Measurements from ENCODE around the gene COCH.
A peak's percentile ranks its signal among the peaks of the same experiment; 100 is the strongest.

Gene COCH

DNA sequence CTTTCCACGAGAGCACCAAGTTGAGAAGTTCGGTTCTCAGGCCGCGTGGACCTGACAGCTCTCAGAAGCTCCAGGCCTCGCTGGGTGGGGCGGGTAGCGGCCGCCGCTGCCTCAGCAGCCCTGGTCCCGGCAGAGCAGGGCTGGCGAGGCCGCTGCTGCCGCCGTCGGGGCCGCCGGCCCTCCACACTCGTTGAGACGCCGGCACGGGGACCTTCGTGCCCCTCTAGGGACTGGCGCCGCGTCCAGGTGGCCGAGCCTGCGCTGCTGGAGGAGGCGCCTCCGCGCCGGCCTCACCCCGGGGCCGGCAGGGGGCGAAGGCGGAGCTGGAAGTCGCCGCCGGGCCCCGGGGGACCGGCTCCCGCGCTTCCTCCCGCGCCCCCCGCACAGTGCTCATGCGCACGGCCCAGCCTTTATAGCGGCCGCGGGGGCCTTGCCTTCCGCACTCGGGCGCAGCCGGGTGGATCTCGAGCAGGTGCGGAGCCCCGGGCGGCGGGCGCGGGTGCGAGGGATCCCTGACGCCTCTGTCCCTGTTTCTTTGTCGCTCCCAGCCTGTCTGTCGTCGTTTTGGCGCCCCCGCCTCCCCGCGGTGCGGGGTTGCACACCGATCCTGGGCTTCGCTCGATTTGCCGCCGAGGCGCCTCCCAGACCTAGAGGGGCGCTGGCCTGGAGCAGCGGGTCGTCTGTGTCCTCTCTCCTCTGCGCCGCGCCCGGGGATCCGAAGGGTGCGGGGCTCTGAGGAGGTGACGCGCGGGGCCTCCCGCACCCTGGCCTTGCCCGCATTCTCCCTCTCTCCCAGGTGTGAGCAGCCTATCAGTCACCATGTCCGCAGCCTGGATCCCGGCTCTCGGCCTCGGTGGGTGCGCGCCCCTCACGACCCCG is at the start of gene COCH:
Gene COCH, plus strand, starts transcription at position 440 of the 879 bp plus-strand sequence. Its CDS starts 380 bp downstream, at position 820.
- peak; percentile 32 for DNase-seq

GRCh38 chr14:30826070-30826469 is 48.3 kb upstream of the COCH start:
- no peak for DNase-seq

GRCh38 chr14:30829853-30830252 is 44.5 kb upstream of the COCH start:
- DNase-seq: no peak

- no peak for DNase-seq
Observed at GRCh38 chr14:30834353-30834752, 40.0 kb upstream of the COCH start.

DNA sequence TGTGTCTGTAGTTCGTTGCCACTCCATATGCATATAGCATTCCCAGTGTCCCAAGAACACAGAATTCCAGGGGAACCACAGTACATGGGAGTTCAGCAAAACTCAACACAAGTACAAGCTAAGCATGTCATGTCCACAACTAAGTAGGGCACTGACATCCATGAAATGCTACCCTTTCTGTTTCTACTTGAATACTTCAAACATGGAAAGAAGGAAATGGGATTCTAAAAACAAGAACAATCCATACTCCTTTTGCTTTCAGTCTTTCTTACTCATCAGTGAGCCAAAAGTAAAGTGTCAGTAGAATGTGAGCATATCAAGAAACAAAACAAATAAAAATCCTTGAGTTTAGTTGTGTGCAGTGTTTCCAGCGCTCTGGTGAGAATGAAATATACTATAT is 36.0 kb upstream of the COCH start:
- DNase-seq: no peak

DNA sequence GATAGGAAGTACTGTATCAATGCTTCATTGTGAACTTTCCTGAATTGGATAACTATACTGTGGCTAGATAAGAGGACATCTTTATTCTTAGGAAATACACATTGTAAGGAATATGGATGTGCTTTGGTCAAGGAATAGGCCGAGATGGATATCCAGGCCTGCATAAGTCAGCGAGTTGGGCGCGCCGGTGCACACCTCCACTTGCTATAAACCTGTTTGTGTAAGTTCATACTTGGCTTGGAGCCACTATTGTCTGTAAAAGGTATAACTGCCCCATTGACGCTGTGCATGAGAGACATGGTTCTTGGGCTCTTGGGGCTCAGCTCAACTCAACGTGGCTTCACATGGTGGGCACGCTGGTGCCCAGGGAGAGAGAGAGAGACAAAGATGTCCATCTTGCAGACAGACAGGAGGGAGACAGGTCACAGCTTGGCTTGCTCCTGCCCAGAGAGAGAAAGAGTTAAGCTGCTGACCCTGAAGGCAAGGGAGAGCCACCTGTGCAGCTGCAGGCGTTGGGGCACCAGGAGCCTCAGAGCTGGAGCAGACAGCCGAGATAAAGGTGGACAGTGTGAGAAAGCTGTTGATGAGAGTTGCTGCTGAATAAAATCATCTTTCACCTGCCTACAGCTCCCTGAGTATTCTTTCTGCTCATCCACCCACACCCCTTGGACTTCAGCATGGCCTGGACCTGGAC is 34.1 kb upstream of the COCH start:
- DNase-seq: no peak

GRCh38 chr14:30842431-30842830 is 31.9 kb upstream of the COCH start:
- DNase-seq: no peak

- DNase-seq: no peak
Observed at GRCh38 chr14:30848449-30849240, 25.7 kb upstream of the COCH start.

- no peak for DNase-seq
Observed at GRCh38 chr14:30849354-30849753, 25.0 kb upstream of the COCH start.

DNA sequence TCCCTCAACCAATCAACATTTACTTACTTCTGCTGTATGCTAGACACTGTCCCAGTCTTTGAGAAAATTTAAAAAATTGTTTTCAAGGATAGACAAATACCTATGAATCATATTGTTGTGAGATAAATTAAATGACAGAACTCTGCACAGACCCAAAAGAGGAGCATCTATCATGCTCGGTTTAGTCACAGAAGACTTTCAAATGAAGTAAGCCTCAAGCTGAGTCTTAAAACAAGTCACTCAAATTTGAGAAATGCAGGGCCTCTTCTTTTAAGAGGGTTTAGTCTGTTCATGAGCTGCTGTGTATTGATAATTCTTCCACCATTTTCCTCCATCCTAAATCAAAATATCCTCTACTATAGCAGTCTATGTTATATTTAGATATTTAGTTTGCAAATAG is 24.4 kb upstream of the COCH start:
- DNase-seq: no peak

- no peak for DNase-seq
Observed at GRCh38 chr14:30853946-30854345, 20.4 kb upstream of the COCH start.

DNA sequence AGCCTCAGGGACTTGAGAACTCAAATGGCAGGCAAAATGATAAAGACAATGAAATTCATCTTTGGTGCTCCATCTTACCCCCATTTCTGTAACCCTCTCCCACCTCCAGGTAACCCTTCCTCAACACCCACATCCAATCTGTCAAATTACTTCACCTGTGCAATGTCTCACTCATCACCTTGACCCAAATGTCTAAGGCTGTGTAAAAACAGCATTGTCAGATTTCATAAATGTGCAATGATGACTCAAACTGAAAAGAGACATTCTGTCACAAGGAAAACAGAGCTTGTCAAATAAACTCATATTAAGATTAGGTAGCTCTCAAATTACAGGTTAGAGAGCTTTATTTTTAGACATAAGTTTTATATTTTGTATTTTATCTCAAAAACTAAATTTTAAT is 19.9 kb upstream of the COCH start:
- no peak for DNase-seq

DNA sequence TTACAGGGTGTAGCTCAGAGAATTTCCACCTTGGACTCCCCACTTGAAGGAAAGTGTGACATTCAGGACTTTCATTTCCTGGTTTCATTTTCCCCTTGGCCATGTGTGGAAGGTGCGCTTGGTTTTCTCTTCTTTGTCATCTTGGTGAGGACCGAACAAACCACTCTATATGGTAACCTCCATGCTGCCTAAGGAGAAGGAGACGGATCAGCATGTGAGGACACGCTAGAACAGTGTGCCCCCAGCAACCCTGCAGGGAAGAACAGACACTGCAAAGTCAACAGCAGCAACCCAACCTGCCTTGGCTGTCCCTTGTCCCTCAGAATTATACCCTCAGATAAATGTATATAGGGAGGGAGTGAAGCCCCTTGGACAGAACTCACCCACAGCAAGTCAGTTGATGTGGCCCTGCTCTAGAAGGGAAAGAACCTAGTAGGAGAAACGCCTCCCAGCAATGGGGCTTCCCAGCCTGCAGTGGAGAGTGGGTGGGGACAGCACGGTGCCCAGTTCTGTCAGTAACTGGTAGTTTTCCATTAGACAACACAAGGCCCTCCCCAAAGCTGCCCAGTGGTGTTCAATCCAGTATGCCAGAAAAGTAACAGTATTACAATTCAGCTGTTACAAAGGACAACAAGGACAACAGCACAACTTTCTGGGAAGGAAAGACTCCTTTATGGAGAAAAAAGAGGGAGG is 18.9 kb upstream of the COCH start:
- no peak for DNase-seq

GRCh38 chr14:30861200-30861599 is 13.2 kb upstream of the COCH start:
- no peak for DNase-seq

- no peak for DNase-seq
Observed at GRCh38 chr14:30864934-30865333, 9.4 kb upstream of the COCH start.

GRCh38 chr14:30868736-30869135 is 5.6 kb upstream of the COCH start:
- no peak for DNase-seq

- DNase-seq: no peak
Observed at GRCh38 chr14:30869551-30870155, 4.7 kb upstream of the COCH start.

- no peak for DNase-seq
Observed at GRCh38 chr14:30872602-30873001, 1.8 kb upstream of the COCH start.

DNA sequence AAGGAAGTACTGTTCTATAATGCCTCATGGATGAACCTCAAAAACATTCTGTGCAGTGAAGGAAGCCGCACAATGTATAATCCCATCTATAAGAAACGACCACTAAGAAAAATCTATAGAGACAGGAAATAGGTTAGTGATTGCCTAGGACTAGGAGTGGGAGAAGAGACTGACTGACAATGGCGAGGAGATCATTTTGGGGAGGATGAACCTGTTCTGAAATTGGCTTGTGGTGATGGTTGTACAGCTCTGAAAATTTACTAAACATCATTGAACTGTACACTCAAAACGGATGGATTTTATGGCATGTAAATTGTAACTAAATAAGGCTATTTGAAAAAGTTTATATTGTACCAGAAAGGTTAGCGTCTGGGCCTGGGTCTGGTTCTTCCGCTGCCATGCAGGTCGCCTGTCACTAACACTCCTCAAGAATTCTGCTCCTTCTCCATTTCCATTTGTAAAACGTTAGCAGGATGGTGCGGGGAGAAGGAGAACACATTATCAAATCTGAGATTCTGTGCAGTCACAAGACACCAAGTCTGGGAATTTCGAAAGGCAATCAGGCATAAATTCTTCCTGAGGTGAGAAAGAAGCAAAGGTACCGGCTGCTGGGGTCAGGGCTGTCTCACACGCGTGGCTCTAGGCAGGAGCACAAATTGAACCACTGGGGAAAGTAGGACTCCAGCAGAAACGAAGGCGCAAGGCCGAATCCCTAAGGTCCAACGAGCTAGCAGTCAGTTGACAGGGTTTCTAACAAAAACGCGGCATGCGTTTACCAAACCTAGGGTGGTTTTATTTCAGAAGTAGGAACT is 845 bp upstream of the COCH start:
- DNase-seq: no peak

- DNase-seq: no peak
Observed at GRCh38 chr14:30874999-30875787, 834 bp downstream of the COCH start.

- DNase-seq: no peak
Observed at GRCh38 chr14:30875788-30876053, 1.4 kb downstream of the COCH start.
